Fibroblast of lung (primary cell): Measurements from ENCODE around the gene UNC13B. TPM values are rescaled to one million over a fixed set of nuclear protein-coding genes. Genes with fewer than 3 reads are reported as not detected.
"Not testable (repeated sequence)": the region's sequence is repeated elsewhere in the genome, so short reads cannot be mapped to it uniquely, and the experiment has no call there.

Source experiments
- DNase-seq, 2 donors: peaks; one replicate each; pipeline versions ENCODE4 v3.0.0 to v3.0.0-alpha.2; 2010; ENCODE audit warnings: low read depth in 2 of 2
- H2AFZ ChIP-seq: 2 replicates; pipeline ENCODE4 v1.5.1; 2012; ENCODE audit warnings: low read length, control low read depth, inconsistent platforms
- H3K27ac ChIP-seq: 2 replicates; pipeline ENCODE4 v1.5.1; 2011; ENCODE audit warnings: low read length, control low read depth; ENCODE audit not compliant: insufficient read depth
- H3K27me3 ChIP-seq: 2 replicates; pipeline ENCODE4 v1.5.1; 2011; ENCODE audit warnings: mild to moderate bottlenecking, low read length; ENCODE audit not compliant: control insufficient read depth, insufficient read depth
- H3K36me3 ChIP-seq: 2 replicates; pipeline ENCODE4 v1.5.1; 2011; ENCODE audit warnings: low read length; ENCODE audit not compliant: control insufficient read depth, insufficient read depth
- H3K4me1 ChIP-seq: 2 replicates; pipeline ENCODE4 v1.5.1; 2011; ENCODE audit warnings: low read length; ENCODE audit not compliant: control insufficient read depth, insufficient read depth; ENCODE audit errors: extremely low read depth
- H3K4me2 ChIP-seq: 2 replicates; pipeline ENCODE4 v1.5.1; 2011; ENCODE audit warnings: low read length, control low read depth; ENCODE audit not compliant: insufficient read depth; ENCODE audit errors: extremely low read depth
- H3K4me3 ChIP-seq, 4 experiments: fragments of 200-600 bp in 1 of 4; sonication (generic) in 1 of 4; replicated peaks in 1 of 4; 2 replicates each; pipeline ENCODE4 v1.5.1; 2011 to 2016; ENCODE audit warnings: low read length in 4 of 4, low read depth in 3 of 4, mild to moderate bottlenecking in 3 of 4, control low read depth in 2 of 4, inconsistent platforms in 1 of 4, mixed read lengths in 1 of 4; ENCODE audit not compliant: insufficient read depth in 1 of 4; ENCODE audit errors: control extremely low read depth in 1 of 4
- H3K79me2 ChIP-seq: 2 replicates; pipeline ENCODE4 v1.5.1; 2012; ENCODE audit warnings: mild to moderate bottlenecking, low read length, inconsistent platforms; ENCODE audit not compliant: control insufficient read depth, insufficient read depth
- H3K9ac ChIP-seq: 2 replicates; pipeline ENCODE4 v1.5.1; 2011; ENCODE audit warnings: mild to moderate bottlenecking, low read length, control low read depth; ENCODE audit not compliant: insufficient read depth
- H3K9me3 ChIP-seq: 2 replicates; pipeline ENCODE4 v1.5.1; 2012; ENCODE audit warnings: low read depth, low read length; ENCODE audit not compliant: control insufficient read depth, insufficient read depth
- H4K20me1 ChIP-seq: 2 replicates; pipeline ENCODE4 v1.5.1; 2011; ENCODE audit warnings: low read length; ENCODE audit not compliant: control insufficient read depth, insufficient read depth; ENCODE audit errors: extremely low read depth
- EZH2 ChIP-seq: IDR thresholded peaks from 2 replicates; pipeline ENCODE4 v1.5.1; 2012; ENCODE audit warnings: low read length, control low read depth, mild to moderate bottlenecking; ENCODE audit errors: missing control alignments
- polyA plus RNA-seq, 2 donors: library from polyadenylated mRNA; depleted of rRNA in 1 of 2; stranded (reverse) in 1 of 2; unstranded in 1 of 2; fragments of >200 nt; gene quantifications; 2 replicates each; pipeline ENCODE4 v1.2.1, GENCODE V29; 2011 to 2012; ENCODE audit warnings: missing spikeins in 1 of 2
- total RNA-seq: library from RNA; depleted of rRNA; stranded (reverse); fragments of >200 nt; gene quantifications from 2 replicates; pipeline ENCODE4 v1.2.1, GENCODE V29; 2014
- TF ChIP-seq, protein P1 (sequence below), 2 donors: IDR thresholded peaks in 1 of 2; conservative IDR thresholded peaks in 1 of 2; 1 replicate in 1 of 2; 2 replicates in 1 of 2; pipeline ENCODE4 v1.5.1; 2011 to 2012; ENCODE audit warnings: low read length in 2 of 2, control low read depth in 1 of 2, inconsistent platforms in 1 of 2, low read depth in 1 of 2, mild to moderate bottlenecking in 1 of 2

Gene UNC13B
- total and polyA plus RNA-seq, 2 donors (not counting 1 experiment from before 2014, with no cell fraction given): 9.7 to 38.3 TPM

DNA sequence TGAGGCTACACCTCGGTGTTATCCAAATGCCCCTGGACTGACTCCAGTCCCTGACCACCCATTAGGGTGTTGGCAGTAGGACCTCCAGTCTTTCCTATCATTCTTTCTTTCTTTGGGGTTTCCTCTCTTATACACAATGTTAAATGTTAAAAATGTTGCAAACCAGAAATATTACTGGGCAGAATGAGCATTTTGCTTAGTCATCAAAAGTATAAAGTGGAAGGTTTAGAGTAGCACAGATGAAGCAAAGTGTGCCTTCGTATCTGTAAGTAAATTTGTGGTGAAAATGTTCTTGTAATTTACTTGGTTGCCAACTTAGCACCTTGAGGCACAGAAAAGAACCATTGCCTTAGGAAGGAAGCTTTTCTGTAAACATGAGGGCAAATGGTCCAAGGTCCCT, 21.7 kb upstream of the UNC13B start:
- Histone ChIP-seq H3K9ac (no peak overlapping the region), H4K20me1 (no peaks in the 10 kb centered on the region), H3K9me3 (no peaks in the 10 kb centered on the region), H3K4me3 (no peak overlapping the region), H3K79me2 (no peaks in the 10 kb centered on the region), H3K27ac (no peak overlapping the region), H3K4me2 (no peak overlapping the region), H3K4me1 (no peaks in the 10 kb centered on the region), H3K27me3 (no peaks in the 10 kb centered on the region), H3K36me3 (no peaks in the 10 kb centered on the region), H2AFZ (no peak overlapping the region)
- TF ChIP-seq EZH2: no peak
- TF ChIP-seq, protein P1, sequence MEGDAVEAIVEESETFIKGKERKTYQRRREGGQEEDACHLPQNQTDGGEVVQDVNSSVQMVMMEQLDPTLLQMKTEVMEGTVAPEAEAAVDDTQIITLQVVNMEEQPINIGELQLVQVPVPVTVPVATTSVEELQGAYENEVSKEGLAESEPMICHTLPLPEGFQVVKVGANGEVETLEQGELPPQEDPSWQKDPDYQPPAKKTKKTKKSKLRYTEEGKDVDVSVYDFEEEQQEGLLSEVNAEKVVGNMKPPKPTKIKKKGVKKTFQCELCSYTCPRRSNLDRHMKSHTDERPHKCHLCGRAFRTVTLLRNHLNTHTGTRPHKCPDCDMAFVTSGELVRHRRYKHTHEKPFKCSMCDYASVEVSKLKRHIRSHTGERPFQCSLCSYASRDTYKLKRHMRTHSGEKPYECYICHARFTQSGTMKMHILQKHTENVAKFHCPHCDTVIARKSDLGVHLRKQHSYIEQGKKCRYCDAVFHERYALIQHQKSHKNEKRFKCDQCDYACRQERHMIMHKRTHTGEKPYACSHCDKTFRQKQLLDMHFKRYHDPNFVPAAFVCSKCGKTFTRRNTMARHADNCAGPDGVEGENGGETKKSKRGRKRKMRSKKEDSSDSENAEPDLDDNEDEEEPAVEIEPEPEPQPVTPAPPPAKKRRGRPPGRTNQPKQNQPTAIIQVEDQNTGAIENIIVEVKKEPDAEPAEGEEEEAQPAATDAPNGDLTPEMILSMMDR (conservative IDR thresholded peaks at IDR 0.05 in 1 of 2, IDR thresholded peaks at IDR 0.05 in 1 of 2; ENCODE audit: low read depth in 1 of 2, low read length in 2 of 2): no peak
- no peak for DNase-seq

DNA sequence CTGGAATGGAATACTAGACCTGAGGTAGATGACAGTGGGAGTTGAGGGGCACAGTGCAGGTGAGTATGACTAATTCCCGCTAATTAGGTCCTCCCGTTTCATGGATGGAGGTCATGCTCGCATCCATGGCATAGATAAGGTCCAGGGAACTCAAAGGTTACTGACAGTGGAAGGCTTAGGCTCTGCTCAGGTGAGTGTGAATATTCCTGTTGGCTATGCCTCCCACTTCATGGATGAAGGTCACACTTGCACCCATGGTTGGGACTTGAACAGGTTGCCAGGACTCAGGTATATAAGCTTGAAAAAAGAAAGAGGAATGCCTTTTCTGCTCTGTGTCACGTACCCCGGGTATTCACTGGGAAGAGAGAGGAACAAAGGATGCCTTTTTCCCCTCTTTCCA, 19.8 kb upstream of the UNC13B start:
- no peak for TF ChIP-seq EZH2
- TF ChIP-seq, protein P1 (conservative IDR thresholded peaks at IDR 0.05 in 1 of 2, IDR thresholded peaks at IDR 0.05 in 1 of 2; ENCODE audit: low read depth in 1 of 2, low read length in 2 of 2): no peak
- no peak overlapping the region for H2AFZ ChIP-seq

DNA sequence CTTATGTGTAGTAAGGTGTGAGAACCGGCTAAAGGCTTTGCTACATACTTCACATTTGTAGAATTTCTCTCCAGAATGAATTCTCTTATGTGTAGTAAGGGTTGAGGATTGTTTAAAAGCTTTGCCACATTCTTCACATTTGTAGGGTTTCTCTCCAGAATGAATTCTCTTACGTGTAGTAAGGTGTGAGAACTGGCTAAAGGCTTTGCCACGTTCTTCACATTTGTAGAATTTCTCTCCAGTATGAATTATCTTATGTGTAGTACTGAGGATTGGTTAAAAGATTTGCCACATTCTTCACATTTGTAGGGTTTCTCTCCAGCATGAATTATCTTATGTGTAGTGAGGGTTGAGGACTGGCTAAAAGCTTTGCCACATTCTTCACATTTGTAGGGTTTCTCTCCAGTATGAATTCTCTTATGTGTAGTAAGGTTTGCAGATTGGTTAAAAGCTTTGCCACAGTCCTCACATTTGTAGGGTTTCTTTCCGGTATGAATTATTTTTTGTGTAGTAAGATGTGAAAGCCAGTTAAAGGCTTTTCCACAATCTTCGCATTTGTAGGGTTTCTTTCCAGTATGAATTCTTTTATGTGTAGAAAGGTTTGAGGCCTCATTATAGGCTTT, 13.8 kb upstream of the UNC13B start:
- H4K20me1 ChIP-seq, H3K9me3 ChIP-seq, DNase-seq, H3K36me3 ChIP-seq, H2AFZ ChIP-seq, H3K9ac ChIP-seq, H3K4me3 ChIP-seq, H3K4me2 ChIP-seq, H3K27ac ChIP-seq, H3K79me2 ChIP-seq, H3K4me1 ChIP-seq, H3K27me3 ChIP-seq: not testable (repeated sequence)

More for the DNA sequence above, 19.8 kb upstream of the UNC13B start:
- DNase-seq: no peak
- H3K27ac ChIP-seq: no peak overlapping the region
- H3K4me3 ChIP-seq: no peak overlapping the region
- no peak overlapping the region for H3K4me2 ChIP-seq
- H3K36me3 ChIP-seq: no peaks in the 10 kb centered on the region
- no peaks in the 10 kb centered on the region for H3K79me2 ChIP-seq
- no peaks in the 10 kb centered on the region for H3K4me1 ChIP-seq
- no peaks in the 10 kb centered on the region for H3K9me3 ChIP-seq
- no peaks in the 10 kb centered on the region for H4K20me1 ChIP-seq
- H3K27me3 ChIP-seq: no peaks in the 10 kb centered on the region
- no peak overlapping the region for H3K9ac ChIP-seq
